ENCODE results near the gene HYAL4.
"Not testable (repeated sequence)": the region's sequence is repeated elsewhere in the genome, so short reads cannot be mapped to it uniquely, and the experiment has no call there.

Gene HYAL4

DNA sequence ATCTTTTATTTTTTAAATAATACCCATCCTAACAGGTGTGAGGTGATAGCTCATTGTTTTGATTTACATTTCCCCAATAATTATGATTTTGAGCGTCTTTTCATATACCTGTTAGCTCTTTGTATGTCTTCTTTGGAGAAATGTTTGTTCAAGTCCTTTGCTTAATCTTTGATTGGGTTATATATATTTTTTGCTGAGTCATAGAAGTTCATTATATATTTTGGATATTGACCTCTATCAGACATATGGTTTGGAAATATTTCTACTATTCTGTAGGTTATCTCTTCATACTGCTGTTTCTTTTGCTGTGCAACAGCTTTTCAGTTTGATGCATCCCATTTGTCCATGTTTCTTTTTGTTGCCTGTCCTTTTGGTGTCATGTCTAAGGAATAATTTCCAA lies 23.6 kb upstream of the HYAL4 start:
- no peak for TF ChIP-seq CTBP1 (IDR thresholded peaks at IDR 0.05; ENCODE audit: borderline replicate concordance)
- no peak for TF ChIP-seq FOXA1 (IDR thresholded peaks at IDR 0.05)
- no peak for TF ChIP-seq FOXM1 (IDR thresholded peaks at IDR 0.05; ENCODE audit: borderline replicate concordance)
- TF ChIP-seq BHLHE40 (IDR thresholded peaks at IDR 0.05; ENCODE audit: borderline replicate concordance) = no peak
- TF ChIP-seq LEF1 (IDR thresholded peaks at IDR 0.05; ENCODE audit: borderline replicate concordance) = no peak
- no peak for TF ChIP-seq FOXK2 (IDR thresholded peaks at IDR 0.05)
- TF ChIP-seq PKNOX1 (IDR thresholded peaks at IDR 0.05) = no peak
- no peak for TF ChIP-seq ARNT (IDR thresholded peaks at IDR 0.05)
- TF ChIP-seq NFRKB (IDR thresholded peaks at IDR 0.05) = no peak
- TF ChIP-seq SP1 (IDR thresholded peaks at IDR 0.05) = no peak
- no peak for TF ChIP-seq TARDBP (IDR thresholded peaks at IDR 0.05)
- no peak for TF ChIP-seq L3MBTL2 (conservative IDR thresholded peaks at IDR 0.05)
- no peak for TF ChIP-seq HDGF (IDR thresholded peaks at IDR 0.05; ENCODE audit: borderline replicate concordance)
- no peak for TF ChIP-seq ELF4 (IDR thresholded peaks at IDR 0.05)
- no peak for TF ChIP-seq SUZ12 (IDR thresholded peaks at IDR 0.05)
- no peak for TF ChIP-seq ZNF384 (IDR thresholded peaks at IDR 0.05)
- DNase-seq (ENCODE audit: extremely low spot score) = no peak
- ChIA-PET CTCF (no interaction called here), POLR2A (no interaction called here)

DNA sequence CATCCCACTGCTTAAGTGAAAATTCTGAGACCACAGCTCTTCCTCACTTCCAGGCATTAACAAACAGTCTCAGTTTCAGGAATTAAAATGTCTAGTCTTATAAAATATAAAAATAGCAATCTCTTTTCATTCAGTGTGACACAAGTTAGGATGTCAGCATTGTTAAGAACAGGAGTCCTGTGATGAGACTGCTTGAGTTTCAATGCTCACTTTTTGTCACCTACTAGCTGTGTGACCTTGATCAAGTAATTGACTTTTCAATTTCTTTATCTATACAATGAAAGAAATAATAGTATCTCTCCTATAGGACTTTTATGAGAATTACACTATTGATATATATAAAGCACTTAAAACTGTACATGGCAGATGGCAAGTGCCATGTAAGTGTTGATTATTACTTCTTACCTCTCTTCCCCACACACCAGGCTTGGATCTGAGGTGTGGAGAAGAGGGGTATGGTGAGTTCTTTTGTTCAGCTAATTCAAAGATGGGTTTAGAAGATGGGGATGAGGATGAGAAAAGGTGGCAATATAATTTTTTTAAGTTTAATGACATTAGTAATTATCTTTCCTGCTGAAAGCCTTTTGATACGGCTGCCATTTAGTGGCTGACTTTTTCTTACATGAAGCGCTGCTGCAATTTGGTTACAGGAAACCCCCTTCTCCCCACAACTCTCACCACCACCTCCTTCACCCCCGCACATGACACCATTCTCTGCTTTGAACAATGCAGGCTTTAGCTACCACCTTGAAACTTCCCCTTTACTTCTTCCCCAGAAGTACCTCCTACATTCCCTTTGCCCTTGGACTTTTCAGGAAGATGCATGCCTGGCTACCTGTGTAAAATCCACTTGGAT lies 20.8 kb upstream of the HYAL4 start:
- no peak for DNase-seq (ENCODE audit: extremely low spot score)
- no peak for TF ChIP-seq FOXM1 (IDR thresholded peaks at IDR 0.05; ENCODE audit: borderline replicate concordance)
- TF ChIP-seq SUZ12 (IDR thresholded peaks at IDR 0.05) = no peak
- TF ChIP-seq ZNF384 (IDR thresholded peaks at IDR 0.05) = no peak
- no peak for TF ChIP-seq FOXA1 (IDR thresholded peaks at IDR 0.05)
- no peak for TF ChIP-seq CTBP1 (IDR thresholded peaks at IDR 0.05; ENCODE audit: borderline replicate concordance)
- no peak for TF ChIP-seq TARDBP (IDR thresholded peaks at IDR 0.05)
- TF ChIP-seq LEF1 (IDR thresholded peaks at IDR 0.05; ENCODE audit: borderline replicate concordance) = no peak
- no peak for TF ChIP-seq FOXK2 (IDR thresholded peaks at IDR 0.05)
- TF ChIP-seq ELF4 (IDR thresholded peaks at IDR 0.05) = no peak
- no peak for TF ChIP-seq HDGF (IDR thresholded peaks at IDR 0.05; ENCODE audit: borderline replicate concordance)
- no peak for TF ChIP-seq BHLHE40 (IDR thresholded peaks at IDR 0.05; ENCODE audit: borderline replicate concordance)
- TF ChIP-seq ARNT (IDR thresholded peaks at IDR 0.05) = no peak
- TF ChIP-seq PKNOX1 (IDR thresholded peaks at IDR 0.05) = no peak
- TF ChIP-seq L3MBTL2 (conservative IDR thresholded peaks at IDR 0.05) = no peak
- no peak for TF ChIP-seq NFRKB (IDR thresholded peaks at IDR 0.05)
- TF ChIP-seq SP1 (IDR thresholded peaks at IDR 0.05) = no peak
- CTCF ChIA-PET = no interaction called here
- POLR2A ChIA-PET = no interaction called here

DNA sequence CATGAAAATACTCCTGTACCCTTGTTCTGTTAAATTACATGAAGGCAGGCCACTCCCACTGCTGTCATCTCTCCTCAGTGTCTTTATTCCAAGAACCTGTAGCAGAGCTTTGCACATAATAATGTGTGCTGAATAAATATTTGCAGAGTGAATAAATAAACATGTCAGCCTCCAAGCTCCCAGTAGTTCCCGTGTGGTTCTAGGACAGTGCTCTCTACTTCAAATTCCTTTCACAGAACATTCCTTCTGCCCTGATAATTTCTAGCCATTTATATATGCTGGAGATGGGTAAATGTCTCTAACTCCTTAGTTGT lies 20.3 kb upstream of the HYAL4 start:
- TF ChIP-seq FOXM1 (IDR thresholded peaks at IDR 0.05; ENCODE audit: borderline replicate concordance) (no peak), LEF1 (IDR thresholded peaks at IDR 0.05; ENCODE audit: borderline replicate concordance) (no peak), L3MBTL2 (conservative IDR thresholded peaks at IDR 0.05) (no peak), TARDBP (IDR thresholded peaks at IDR 0.05) (no peak), BHLHE40 (IDR thresholded peaks at IDR 0.05; ENCODE audit: borderline replicate concordance) (no peak), NFRKB (IDR thresholded peaks at IDR 0.05) (no peak), SUZ12 (IDR thresholded peaks at IDR 0.05) (no peak), CTBP1 (IDR thresholded peaks at IDR 0.05; ENCODE audit: borderline replicate concordance) (no peak), FOXK2 (IDR thresholded peaks at IDR 0.05) (no peak), ZNF384 (IDR thresholded peaks at IDR 0.05) (no peak), HDGF (IDR thresholded peaks at IDR 0.05; ENCODE audit: borderline replicate concordance) (no peak), FOXA1 (IDR thresholded peaks at IDR 0.05) (no peak), ELF4 (IDR thresholded peaks at IDR 0.05) (no peak), ARNT (IDR thresholded peaks at IDR 0.05) (no peak), SP1 (IDR thresholded peaks at IDR 0.05) (no peak), PKNOX1 (IDR thresholded peaks at IDR 0.05) (no peak)
- CTCF ChIA-PET = no interaction called here
- no peak for DNase-seq (ENCODE audit: extremely low spot score)
- POLR2A ChIA-PET = no interaction called here

DNA sequence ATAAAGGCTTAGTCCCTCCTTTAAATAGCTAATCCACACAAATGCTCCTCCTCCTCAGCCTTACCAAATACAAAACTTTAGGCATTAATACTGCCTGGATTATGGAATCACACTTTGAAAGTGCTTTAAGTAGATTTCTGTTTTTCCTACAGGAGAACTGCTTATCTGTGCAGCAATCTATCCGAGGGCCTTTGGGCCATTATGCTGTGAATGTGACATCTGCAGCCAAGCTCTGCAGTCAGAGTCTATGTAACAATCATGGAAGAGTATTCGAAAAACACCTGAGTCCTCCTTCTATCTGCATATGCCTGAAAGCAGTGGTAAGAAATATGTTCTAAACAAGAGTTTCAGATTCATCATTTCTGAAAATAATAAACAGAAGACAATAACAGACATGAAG lies 16.2 kb upstream of the HYAL4 start:
- TF ChIP-seq HDGF (IDR thresholded peaks at IDR 0.05; ENCODE audit: borderline replicate concordance) = no peak
- TF ChIP-seq ARNT (IDR thresholded peaks at IDR 0.05) = no peak
- TF ChIP-seq ZNF384 (IDR thresholded peaks at IDR 0.05) = no peak
- no peak for TF ChIP-seq L3MBTL2 (conservative IDR thresholded peaks at IDR 0.05)
- TF ChIP-seq TARDBP (IDR thresholded peaks at IDR 0.05) = no peak
- no peak for TF ChIP-seq SP1 (IDR thresholded peaks at IDR 0.05)
- TF ChIP-seq LEF1 (IDR thresholded peaks at IDR 0.05; ENCODE audit: borderline replicate concordance) = no peak
- TF ChIP-seq FOXK2 (IDR thresholded peaks at IDR 0.05) = no peak
- no peak for TF ChIP-seq FOXA1 (IDR thresholded peaks at IDR 0.05)
- TF ChIP-seq BHLHE40 (IDR thresholded peaks at IDR 0.05; ENCODE audit: borderline replicate concordance) = no peak
- no peak for TF ChIP-seq ELF4 (IDR thresholded peaks at IDR 0.05)
- TF ChIP-seq CTBP1 (IDR thresholded peaks at IDR 0.05; ENCODE audit: borderline replicate concordance) = no peak
- no peak for TF ChIP-seq FOXM1 (IDR thresholded peaks at IDR 0.05; ENCODE audit: borderline replicate concordance)
- no peak for TF ChIP-seq SUZ12 (IDR thresholded peaks at IDR 0.05)
- POLR2A ChIA-PET = no interaction called here
- CTCF ChIA-PET = no interaction called here
- DNase-seq (ENCODE audit: extremely low spot score) = no peak

DNA sequence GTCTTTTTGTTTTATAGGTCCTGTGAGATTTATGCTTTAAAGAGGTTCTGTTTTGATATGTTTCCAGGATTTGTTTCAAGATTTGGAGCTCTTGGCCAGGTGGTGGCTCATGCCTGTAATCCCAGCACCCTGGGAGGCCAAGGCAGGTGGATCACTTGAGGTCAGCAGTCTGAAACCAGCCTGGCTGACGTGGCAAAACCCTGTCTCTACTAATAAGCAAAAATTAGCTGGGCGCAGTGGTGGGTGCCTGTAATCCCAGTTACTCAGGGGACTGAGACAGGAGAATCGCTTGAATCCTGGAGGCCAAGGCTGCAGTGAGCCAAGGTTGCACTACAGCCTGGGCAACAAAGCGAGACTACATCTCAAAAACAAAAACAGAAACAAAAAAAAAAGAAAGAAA lies 8.3 kb upstream of the HYAL4 start:
- no peak for TF ChIP-seq LEF1 (IDR thresholded peaks at IDR 0.05; ENCODE audit: borderline replicate concordance)
- TF ChIP-seq TARDBP (IDR thresholded peaks at IDR 0.05) = no peak
- TF ChIP-seq FOXM1 (IDR thresholded peaks at IDR 0.05; ENCODE audit: borderline replicate concordance) = no peak
- no peak for TF ChIP-seq HDGF (IDR thresholded peaks at IDR 0.05; ENCODE audit: borderline replicate concordance)
- TF ChIP-seq ARNT (IDR thresholded peaks at IDR 0.05) = no peak
- no peak for TF ChIP-seq L3MBTL2 (conservative IDR thresholded peaks at IDR 0.05)
- no peak for TF ChIP-seq NFRKB (IDR thresholded peaks at IDR 0.05)
- no peak for TF ChIP-seq BHLHE40 (IDR thresholded peaks at IDR 0.05; ENCODE audit: borderline replicate concordance)
- TF ChIP-seq ZNF384 (IDR thresholded peaks at IDR 0.05) = no peak
- no peak for TF ChIP-seq ELF4 (IDR thresholded peaks at IDR 0.05)
- no peak for TF ChIP-seq SUZ12 (IDR thresholded peaks at IDR 0.05)
- no peak for TF ChIP-seq FOXA1 (IDR thresholded peaks at IDR 0.05)
- ChIA-PET CTCF (no interaction called here), POLR2A (no interaction called here)
- no peak for DNase-seq (ENCODE audit: extremely low spot score)

DNA sequence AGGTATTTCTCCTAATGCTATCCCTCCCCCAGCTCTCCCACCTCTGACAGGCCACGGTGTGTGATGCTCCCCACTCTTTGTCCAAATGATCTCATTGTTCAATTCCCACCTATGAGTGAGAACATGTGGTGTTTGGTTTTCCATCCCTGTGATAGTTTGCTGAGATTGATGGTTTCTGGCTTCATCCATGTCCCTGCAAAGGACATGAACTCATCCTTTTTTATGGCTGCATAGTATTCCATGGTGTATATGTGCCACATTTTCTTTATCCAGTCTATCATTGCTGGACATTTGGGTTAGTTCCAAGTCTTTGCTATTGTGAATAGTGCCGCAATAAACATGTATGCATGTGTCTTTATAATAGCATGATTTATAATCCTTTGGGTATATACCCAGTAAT lies 5.9 kb upstream of the HYAL4 start:
- CTCF ChIA-PET; POLR2A ChIA-PET; DNase-seq (ENCODE audit: extremely low spot score): not testable (repeated sequence)

- CTCF ChIA-PET; DNase-seq (ENCODE audit: extremely low spot score); POLR2A ChIA-PET: not testable (repeated sequence)
These were observed 827 bp upstream of the HYAL4 start for GRCh38 chr7:123844142-123844541.

Measured in HEK293T (cell line).